Epithelial cell of esophagus (primary cell): ENCODE results near the gene RTEL1.

Experiments
- DNase-seq: peaks from one replicate; pipeline ENCODE4 v3.0.0; 2010; ENCODE audit warnings: low read depth
- H3K4me3 ChIP-seq: 2 replicates; pipeline ENCODE4 v1.5.1; 2011; ENCODE audit warnings: mild to moderate bottlenecking, low read length, control low read depth
- CTCF ChIP-seq: IDR thresholded peaks from 2 replicates; pipeline ENCODE4 v1.5.1; 2011; ENCODE audit warnings: low read depth, mild to moderate bottlenecking, low read length, control low read depth, inconsistent platforms; ENCODE audit not compliant: insufficient read depth; ENCODE audit errors: missing control alignments

RTEL1 gene

GRCh38 chr20:63700199-63701050, 42.3 kb downstream of the RTEL1 start:
- no peak for DNase-seq
- H3K4me3 ChIP-seq = no peak overlapping the region
- TF ChIP-seq CTCF = no peak

- TF ChIP-seq CTCF = no peak
- H3K4me3 ChIP-seq = no peak overlapping the region
- no peak for DNase-seq
Observed at GRCh38 chr20:63701051-63701328, 42.9 kb downstream of the RTEL1 start.

- no peak for DNase-seq
- no peak overlapping the region for H3K4me3 ChIP-seq
- TF ChIP-seq CTCF = no peak
Observed at GRCh38 chr20:63701329-63702035, 43.4 kb downstream of the RTEL1 start.

GRCh38 chr20:63702036-63702665, 44.0 kb downstream of the RTEL1 start:
- TF ChIP-seq CTCF = no peak
- no peak overlapping the region for H3K4me3 ChIP-seq
- DNase-seq = no peak

- DNase-seq = no peak
- no peak overlapping the region for H3K4me3 ChIP-seq
- no peak for TF ChIP-seq CTCF
Observed at GRCh38 chr20:63702751-63703470, 44.8 kb downstream of the RTEL1 start.

GRCh38 chr20:63703471-63703975, 45.4 kb downstream of the RTEL1 start:
- no peak for DNase-seq
- H3K4me3 ChIP-seq = no peak overlapping the region
- no peak for TF ChIP-seq CTCF
